Mucosa of stomach (tissue), 1 donor: ENCODE measurements around the gene SSTR4.

ENCODE experiments used
- H3K27me3 ChIP-seq: one replicate; pipeline ENCODE4 v1.7.0; 2013; ENCODE audit warnings: mild to moderate bottlenecking, low read length; ENCODE audit not compliant: control insufficient read depth, insufficient read depth
- H3K36me3 ChIP-seq: one replicate; pipeline ENCODE4 v1.7.0; 2013; ENCODE audit warnings: low read length; ENCODE audit not compliant: control insufficient read depth, insufficient read depth
- H3K4me1 ChIP-seq: one replicate; pipeline ENCODE4 v1.7.0; 2013; ENCODE audit warnings: mild to moderate bottlenecking, low read length; ENCODE audit not compliant: control insufficient read depth, insufficient read depth
- H3K4me3 ChIP-seq: one replicate; pipeline ENCODE4 v1.7.0; 2013; ENCODE audit warnings: low read length
- H3K9ac ChIP-seq: one replicate; pipeline ENCODE4 v1.7.0; 2013; ENCODE audit warnings: mild to moderate bottlenecking, low read length, moderate library complexity
- H3K9me3 ChIP-seq: one replicate; pipeline ENCODE4 v1.7.0; 2013; ENCODE audit warnings: mild to moderate bottlenecking, low read length, moderate library complexity; ENCODE audit not compliant: control insufficient read depth
- donor health status: Pancreatic carcinoma.

The SSTR4 gene

GRCh38 chr20:23079016-23079351 lies 43.9 kb downstream of the SSTR4 start:
- H3K36me3 ChIP-seq, result no peaks in the 10 kb centered on the region
- H3K4me3 ChIP-seq, result no peak overlapping the region
- H3K4me1 ChIP-seq, result no peaks in the 10 kb centered on the region
- H3K27me3 ChIP-seq, result no peaks in the 10 kb centered on the region
- no peak overlapping the region for H3K9ac ChIP-seq
- no peaks in the 10 kb centered on the region for H3K9me3 ChIP-seq

- Histone ChIP-seq H3K36me3 (no peaks in the 10 kb centered on the region), H3K4me1 (no peaks in the 10 kb centered on the region), H3K27me3 (no peaks in the 10 kb centered on the region), H3K4me3 (no peak overlapping the region), H3K9ac (no peak overlapping the region), H3K9me3 (no peaks in the 10 kb centered on the region)
Observed at GRCh38 chr20:23079926-23080325, 44.8 kb downstream of the SSTR4 start.

GRCh38 chr20:23080521-23080920 lies 45.4 kb downstream of the SSTR4 start:
- Histone ChIP-seq H3K4me1 (no peaks in the 10 kb centered on the region), H3K9ac (no peak overlapping the region), H3K27me3 (no peaks in the 10 kb centered on the region), H3K36me3 (no peaks in the 10 kb centered on the region), H3K4me3 (no peak overlapping the region), H3K9me3 (no peaks in the 10 kb centered on the region)

- Histone ChIP-seq H3K36me3 (no peaks in the 10 kb centered on the region), H3K9ac (no peak overlapping the region), H3K9me3 (no peaks in the 10 kb centered on the region), H3K4me3 (no peak overlapping the region), H3K27me3 (no peaks in the 10 kb centered on the region), H3K4me1 (no peaks in the 10 kb centered on the region)
Observed at GRCh38 chr20:23081263-23081819, 46.2 kb downstream of the SSTR4 start.

- no peaks in the 10 kb centered on the region for H3K4me1 ChIP-seq
- H3K4me3 ChIP-seq, result no peak overlapping the region
- peaks cover 6% of the 10 kb centered on the region for H3K27me3 ChIP-seq
- H3K36me3 ChIP-seq, result no peaks in the 10 kb centered on the region
- no peaks in the 10 kb centered on the region for H3K9me3 ChIP-seq
- peak overlapping the region; percentile 56 for H3K9ac ChIP-seq
Observed at GRCh38 chr20:23082846-23083552, 47.9 kb downstream of the SSTR4 start.

- Histone ChIP-seq H3K9me3 (no peaks in the 10 kb centered on the region), H3K9ac (peak overlapping the region; percentile 56), H3K36me3 (no peaks in the 10 kb centered on the region), H3K27me3 (peaks cover 6% of the 10 kb centered on the region), H3K4me1 (no peaks in the 10 kb centered on the region), H3K4me3 (no peak overlapping the region)
Observed at GRCh38 chr20:23083553-23084220, 48.6 kb downstream of the SSTR4 start.

- Histone ChIP-seq H3K4me3 (no peak overlapping the region), H3K4me1 (no peaks in the 10 kb centered on the region), H3K9ac (peak overlapping the region; percentile 56), H3K36me3 (no peaks in the 10 kb centered on the region), H3K27me3 (peaks cover 6% of the 10 kb centered on the region), H3K9me3 (no peaks in the 10 kb centered on the region)
Observed at GRCh38 chr20:23084282-23084844, 49.3 kb downstream of the SSTR4 start.

- peaks cover 6% of the 10 kb centered on the region for H3K27me3 ChIP-seq
- H3K4me1 ChIP-seq, result no peaks in the 10 kb centered on the region
- no peak overlapping the region for H3K4me3 ChIP-seq
- H3K36me3 ChIP-seq, result no peaks in the 10 kb centered on the region
- H3K9me3 ChIP-seq, result no peaks in the 10 kb centered on the region
- H3K9ac ChIP-seq, result peak overlapping the region; percentile 56
Observed at GRCh38 chr20:23084845-23085365, 49.8 kb downstream of the SSTR4 start.

GRCh38 chr20:23085436-23086055 lies 50.4 kb downstream of the SSTR4 start:
- Histone ChIP-seq H3K27me3 (peaks cover 13% of the 10 kb centered on the region), H3K9ac (peak overlapping the region; percentile 7), H3K9me3 (no peaks in the 10 kb centered on the region), H3K36me3 (no peaks in the 10 kb centered on the region), H3K4me3 (no peak overlapping the region), H3K4me1 (no peaks in the 10 kb centered on the region)

- no peaks in the 10 kb centered on the region for H3K9me3 ChIP-seq
- no peaks in the 10 kb centered on the region for H3K4me1 ChIP-seq
- peak within 1 kb of the TSS; percentile 7 for H3K9ac ChIP-seq
- H3K4me3 ChIP-seq, result no peak within 1 kb of the TSS
- H3K36me3 ChIP-seq, result no peaks in the 10 kb centered on the region
- H3K27me3 ChIP-seq, result peaks cover 14% of the 10 kb centered on the region
Observed at GRCh38 chr20:23086056-23086566, 51.0 kb downstream of the SSTR4 start, which contains the start of gene CD93. Gene CD93, minus strand, starts transcription at chr20:23086324. Its CDS starts 132 bp downstream, at chr20:23086192.

- H3K27me3 ChIP-seq, result peaks cover 14% of the 10 kb centered on the region
- H3K9me3 ChIP-seq, result no peaks in the 10 kb centered on the region
- H3K9ac ChIP-seq, result peak overlapping the region; percentile 7
- H3K36me3 ChIP-seq, result no peaks in the 10 kb centered on the region
- H3K4me3 ChIP-seq, result no peak overlapping the region
- H3K4me1 ChIP-seq, result peaks cover 4% of the 10 kb centered on the region
Observed at GRCh38 chr20:23086931-23087411, 51.9 kb downstream of the SSTR4 start.
